ENCODE measurements around the gene MTCP1.
A peak's percentile ranks its signal among the peaks of the same experiment; 100 is the strongest.

MTCP1 gene

GRCh38 chrX:155052738-155053498 is 18.0 kb downstream of the MTCP1 start:
- no peak for DNase-seq

GRCh38 chrX:155048977-155049619 is 21.8 kb downstream of the MTCP1 start:
- DNase-seq: peak; percentile 29

GRCh38 chrX:155046811-155047528 is 24.0 kb downstream of the MTCP1 start:
- DNase-seq: no peak

- DNase-seq: no peak
These were observed 24.7 kb downstream of the MTCP1 start for GRCh38 chrX:155046129-155046810.

- DNase-seq: no peak
These were observed 35.2 kb downstream of the MTCP1 start for GRCh38 chrX:155035688-155036087.

- DNase-seq: no peak
These were observed 39.3 kb downstream of the MTCP1 start for GRCh38 chrX:155031657-155032056.

- DNase-seq: no peak
These were observed 42.1 kb downstream of the MTCP1 start for GRCh38 chrX:155028877-155029291.

GRCh38 chrX:155028129-155028528 is 42.8 kb downstream of the MTCP1 start:
- peak; percentile 50 for DNase-seq

GRCh38 chrX:155027509-155028066 is 43.3 kb downstream of the MTCP1 start:
- peak; percentile 57 for DNase-seq

- peak; percentile 95 for DNase-seq
These were observed 44.0 kb downstream of the MTCP1 start, which contains the start of gene FUNDC2 for GRCh38 chrX:155026727-155027508. TSS of gene FUNDC2 (plus strand) at chrX:155026844. CDS start at chrX:155026939, 95 bp downstream.

- no peak for DNase-seq
These were observed 44.6 kb downstream of the MTCP1 start for GRCh38 chrX:155026420-155026726.

- no peak for DNase-seq
These were observed 46.8 kb downstream of the MTCP1 start for GRCh38 chrX:155023907-155024833.

- DNase-seq: no peak
These were observed 48.4 kb downstream of the MTCP1 start, which contains the start of gene F8 for GRCh38 chrX:155022585-155022984. TSS of gene F8 (minus strand) at chrX:155022723. CDS start at chrX:155022552, 171 bp downstream.

GRCh38 chrX:155020591-155020990 is 50.3 kb downstream of the MTCP1 start:
- DNase-seq: no peak

All from NCI-H1092 treated with DMSO at 0.1 percent for 48 hours (cell line).